ENCODE measurements around the gene GRK3. TPM values are rescaled to one million over a fixed set of nuclear protein-coding genes. Genes with fewer than 3 reads are reported as not detected.
"Not testable (repeated sequence)": the region's sequence is repeated elsewhere in the genome, so short reads cannot be mapped to it uniquely, and the experiment has no call there.

GRK3 gene
- total and polyA plus RNA-seq, 2 of the 4 experiments (the other 2 are of a cell fraction): 0.58 to 1.6 TPM

DNA sequence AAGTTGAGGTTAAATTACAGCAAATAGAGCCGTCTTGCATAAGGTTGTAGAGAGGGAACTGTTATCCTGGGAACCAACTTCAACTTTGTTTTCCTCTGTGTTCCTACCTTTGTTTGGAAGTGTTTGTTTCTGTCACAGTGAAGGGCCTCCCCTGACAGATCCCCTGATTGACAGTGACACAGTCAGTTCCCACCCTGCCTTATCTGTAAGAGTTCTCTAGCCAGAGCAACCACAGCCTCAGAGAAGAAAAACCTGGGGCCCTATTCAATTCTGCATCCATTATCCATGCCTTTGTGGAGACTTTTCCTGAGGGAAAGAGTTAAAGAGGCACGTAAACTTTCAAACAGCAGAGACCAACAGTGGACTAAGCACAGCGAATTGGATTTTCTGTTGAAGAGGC lies 48.7 kb downstream of the GRK3 start:
- H3K79me1 ChIP-seq (ENCODE audit: low read depth in 1 of 2, low read length in 2 of 2); H3K18ac ChIP-seq (ENCODE audit: low read depth, low read length); DNase-seq; H2AFZ ChIP-seq (replicated peaks; ENCODE audit: low read length, poor library complexity); dilution Hi-C loops (cut with HindIII; ENCODE audit: low sequenced_read_pairs, unreplicated experiment); H3K36me3 ChIP-seq (ENCODE audit: control insufficient read depth, insufficient read depth, low read length); POLR2A ChIA-PET (ENCODE audit: unreplicated experiment); H2BK15ac ChIP-seq (ENCODE audit: low read depth, low read length); H2BK120ac ChIP-seq (ENCODE audit: low read depth, low read length); ATAC-seq (ENCODE audit: low read depth); H4K20me1 ChIP-seq (ENCODE audit: insufficient read depth, low read length); H3K4me2 ChIP-seq (ENCODE audit: low read depth, low read length); H2BK20ac ChIP-seq (ENCODE audit: low read depth, low read length); H4K8ac ChIP-seq (ENCODE audit: low read depth in 2 of 2, low read length in 2 of 2); H3K4me1 ChIP-seq (ENCODE audit: control insufficient read depth, insufficient read depth, low read length); H3K27me3 ChIP-seq (ENCODE audit: control insufficient read depth, insufficient read depth, low read length); H3K23ac ChIP-seq (ENCODE audit: low read depth, low read length); H3K9me3 ChIP-seq (ENCODE audit: control insufficient read depth, insufficient read depth, low read length); H3K56ac ChIP-seq (ENCODE audit: extremely low read depth, insufficient read depth, low read length); H4K91ac ChIP-seq (ENCODE audit: insufficient read depth, low read depth, low read length); H2BK5ac ChIP-seq (ENCODE audit: low read depth, low read length, poor library complexity, severe bottlenecking); H3K14ac ChIP-seq (replicated peaks; ENCODE audit: low read depth, low read length); BruUV-seq (replicated peaks); H3K9ac ChIP-seq (ENCODE audit: low read depth, low read length); H3K9me1 ChIP-seq (ENCODE audit: insufficient read depth, low read length); intact Hi-C loops (cut with micrococcal nuclease); H3K4me3 ChIP-seq (ENCODE audit: insufficient read depth, low read depth, low read length); H2AK5ac ChIP-seq (ENCODE audit: low read depth, low read length); H3K27ac ChIP-seq (ENCODE audit: insufficient read depth, low read length); H3K4ac ChIP-seq (ENCODE audit: low read depth, low read length); H2AK9ac ChIP-seq (replicated peaks; ENCODE audit: low read depth, low read length, poor library complexity); in situ Hi-C loops (cut with MboI; ENCODE audit: low sequenced_read_pairs); H4K5ac ChIP-seq (ENCODE audit: low read depth, low read length): not testable (repeated sequence)
- CTCF ChIA-PET: interaction anchor here (0.6 kb wide), 1 partner anchor 1751 kb away, joined by 3 read pairs; no protein-coding TSS in a partner anchor
- WGBS, 2 experiments (ENCODE audit: extremely low coverage in 2 of 2, insufficient read length in 1 of 2): no CpG with 5 or more reads among the region's 3 CpGs

DNA sequence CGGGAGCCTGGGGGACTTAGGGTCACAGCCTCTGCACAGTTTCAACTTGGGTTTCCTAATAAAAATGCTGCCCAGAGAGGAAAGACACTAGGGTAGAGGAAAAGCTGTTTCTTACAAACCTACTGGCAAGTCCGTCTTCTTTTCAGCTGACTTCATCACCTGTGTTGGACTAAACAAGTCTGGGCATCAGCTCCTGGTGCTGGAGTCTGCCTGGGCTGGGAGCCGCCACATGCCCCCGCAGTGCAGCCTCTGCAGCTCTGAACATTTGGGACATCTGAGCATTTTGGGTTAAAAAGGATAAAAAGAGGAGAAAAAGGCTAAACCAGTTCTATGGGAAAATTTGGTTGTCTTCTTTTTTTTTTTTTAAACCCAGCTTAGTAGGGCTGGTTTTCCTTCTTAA lies 49.1 kb downstream of the GRK3 start:
- H2BK5ac ChIP-seq (ENCODE audit: low read depth, low read length, poor library complexity, severe bottlenecking); H2AK9ac ChIP-seq (replicated peaks; ENCODE audit: low read depth, low read length, poor library complexity); H3K27ac ChIP-seq (ENCODE audit: insufficient read depth, low read length); H4K91ac ChIP-seq (ENCODE audit: insufficient read depth, low read depth, low read length); H2BK20ac ChIP-seq (ENCODE audit: low read depth, low read length); H3K56ac ChIP-seq (ENCODE audit: extremely low read depth, insufficient read depth, low read length); H2BK15ac ChIP-seq (ENCODE audit: low read depth, low read length); H2AFZ ChIP-seq (replicated peaks; ENCODE audit: low read length, poor library complexity); DNase-seq; H3K9me1 ChIP-seq (ENCODE audit: insufficient read depth, low read length); in situ Hi-C loops (cut with MboI; ENCODE audit: low sequenced_read_pairs); H3K9me3 ChIP-seq (ENCODE audit: control insufficient read depth, insufficient read depth, low read length); H4K20me1 ChIP-seq (ENCODE audit: insufficient read depth, low read length); dilution Hi-C loops (cut with HindIII; ENCODE audit: low sequenced_read_pairs, unreplicated experiment); BruUV-seq (replicated peaks); H3K27me3 ChIP-seq (ENCODE audit: control insufficient read depth, insufficient read depth, low read length); H3K4me1 ChIP-seq (ENCODE audit: control insufficient read depth, insufficient read depth, low read length); H3K4ac ChIP-seq (ENCODE audit: low read depth, low read length); H3K4me3 ChIP-seq (ENCODE audit: insufficient read depth, low read depth, low read length); H3K18ac ChIP-seq (ENCODE audit: low read depth, low read length); H2AK5ac ChIP-seq (ENCODE audit: low read depth, low read length); H3K9ac ChIP-seq (ENCODE audit: low read depth, low read length); H3K14ac ChIP-seq (replicated peaks; ENCODE audit: low read depth, low read length); H3K36me3 ChIP-seq (ENCODE audit: control insufficient read depth, insufficient read depth, low read length); intact Hi-C loops (cut with micrococcal nuclease); H3K23ac ChIP-seq (ENCODE audit: low read depth, low read length); H4K5ac ChIP-seq (ENCODE audit: low read depth, low read length); H3K4me2 ChIP-seq (ENCODE audit: low read depth, low read length); H2BK120ac ChIP-seq (ENCODE audit: low read depth, low read length); H4K8ac ChIP-seq (ENCODE audit: low read depth in 2 of 2, low read length in 2 of 2); POLR2A ChIA-PET (ENCODE audit: unreplicated experiment); H3K79me1 ChIP-seq (ENCODE audit: low read depth in 1 of 2, low read length in 2 of 2); ATAC-seq (ENCODE audit: low read depth): not testable (repeated sequence)
- no CpG with 5 or more reads among the region's 4 CpGs for WGBS, 2 experiments (ENCODE audit: extremely low coverage in 2 of 2, insufficient read length in 1 of 2)
- CTCF ChIA-PET: interaction anchor here (0.6 kb wide), 1 partner anchor 1751 kb away, joined by 3 read pairs; no protein-coding TSS in a partner anchor

Data from IMR-90 (cell line).